GM18517 (cell line): ENCODE data around the gene SLC37A2.
A peak's percentile ranks its signal among the peaks of the same experiment; 100 is the strongest.

Source experiments
- ATAC-seq: cut with Tn5 transposase; IDR thresholded peaks from one replicate; pipeline ENCODE4 v1.9.1; 2021; ENCODE audit warnings: mild to moderate bottlenecking, moderate library complexity; ENCODE audit not compliant: unreplicated experiment

SLC37A2 gene

GRCh38 chr11:125102510-125102909 lies 39.4 kb downstream of the SLC37A2 start:
- no peak for ATAC-seq

- ATAC-seq: no peak
Observed at GRCh38 chr11:125105926-125106325, 42.8 kb downstream of the SLC37A2 start.

- ATAC-seq: no peak
Observed at GRCh38 chr11:125108469-125108868, 45.4 kb downstream of the SLC37A2 start.

DNA sequence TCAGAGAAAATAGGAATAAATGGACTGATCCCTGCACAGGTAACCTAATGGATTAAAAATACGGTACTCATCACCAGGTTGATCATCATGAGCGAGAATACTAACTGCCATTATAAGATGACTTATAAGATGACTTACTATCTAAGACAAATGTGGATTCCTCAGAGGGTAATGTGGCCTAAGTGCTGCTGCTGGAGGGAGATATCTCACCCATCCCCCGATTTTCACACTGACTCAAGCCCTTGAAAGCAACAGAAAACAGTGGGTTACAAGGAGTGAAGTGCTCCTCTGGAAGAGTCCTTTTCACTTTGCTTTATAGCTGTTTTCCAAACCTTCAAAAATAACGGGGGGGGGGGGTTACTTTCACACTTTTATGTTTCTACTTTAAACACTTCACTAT lies 47.4 kb downstream of the SLC37A2 start:
- no peak for ATAC-seq

DNA sequence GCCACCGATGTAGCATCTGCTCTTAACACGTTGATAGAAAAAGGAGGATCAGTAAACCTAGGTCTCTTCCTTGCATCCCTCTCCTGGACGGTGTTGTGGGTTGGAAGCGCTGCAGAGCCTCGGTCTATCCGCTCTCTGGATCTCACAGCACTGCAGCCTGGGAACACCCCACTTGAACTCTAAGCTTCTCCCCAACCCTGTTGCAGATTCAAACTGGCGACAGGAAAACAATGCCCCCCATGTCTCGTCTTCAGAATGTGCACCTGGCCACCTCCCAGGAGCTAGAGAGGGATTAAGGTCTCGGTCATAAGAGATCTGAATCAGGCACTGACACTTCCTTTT lies 47.9 kb downstream of the SLC37A2 start:
- ATAC-seq: no peak

DNA sequence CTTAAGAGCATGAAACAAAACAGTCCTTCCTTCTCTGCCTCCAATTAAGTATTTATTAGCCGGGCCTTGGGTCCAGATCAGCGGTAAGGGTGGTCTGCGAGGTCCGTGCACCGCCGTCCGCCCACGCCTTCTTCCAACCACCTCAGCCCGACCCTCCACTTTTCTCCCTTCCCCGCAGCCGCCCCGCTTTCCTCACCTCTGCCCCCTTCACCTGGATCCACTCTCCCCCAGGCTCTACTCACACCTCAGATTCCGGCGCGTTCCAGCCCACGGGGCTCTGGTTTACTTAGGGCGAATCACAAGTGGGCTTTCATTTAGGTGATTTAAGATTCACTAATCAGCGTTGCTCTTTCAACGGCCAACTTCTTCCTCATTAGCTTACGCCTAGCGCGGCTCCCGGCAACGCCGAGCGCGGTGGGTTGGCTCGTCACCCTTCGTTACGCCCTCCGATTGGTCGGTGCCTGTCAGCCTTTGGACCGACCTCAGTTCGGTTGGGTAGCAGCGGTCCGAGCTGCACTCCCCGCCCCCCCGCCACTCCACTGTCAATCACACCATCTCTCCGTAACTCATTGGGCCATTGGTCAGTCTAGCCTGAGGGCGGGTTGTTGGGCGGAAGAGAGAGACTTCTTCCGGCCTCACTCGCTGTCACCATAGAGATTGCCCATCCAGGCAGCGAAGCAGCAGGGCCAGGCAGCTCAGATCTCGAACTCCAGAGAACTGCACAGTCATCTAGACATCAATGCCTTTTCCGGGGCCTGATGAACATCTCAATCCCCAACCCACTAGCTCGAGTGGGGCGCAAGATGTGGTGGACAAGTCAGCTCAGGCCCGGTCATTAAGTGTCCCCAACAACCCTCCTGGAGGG lies 48.5 kb downstream of the SLC37A2 start, which contains the start of gene TMEM218:
Gene TMEM218, minus strand, starts transcription at position 284 of the 865 bp plus-strand sequence. CDS start 9,385 bp downstream, outside the sequence.
- ATAC-seq: peak; percentile 99

GRCh38 chr11:125112208-125112604 lies 49.1 kb downstream of the SLC37A2 start:
- no peak for ATAC-seq

- ATAC-seq: no peak
Observed at GRCh38 chr11:125114518-125114917, 51.4 kb downstream of the SLC37A2 start.

DNA sequence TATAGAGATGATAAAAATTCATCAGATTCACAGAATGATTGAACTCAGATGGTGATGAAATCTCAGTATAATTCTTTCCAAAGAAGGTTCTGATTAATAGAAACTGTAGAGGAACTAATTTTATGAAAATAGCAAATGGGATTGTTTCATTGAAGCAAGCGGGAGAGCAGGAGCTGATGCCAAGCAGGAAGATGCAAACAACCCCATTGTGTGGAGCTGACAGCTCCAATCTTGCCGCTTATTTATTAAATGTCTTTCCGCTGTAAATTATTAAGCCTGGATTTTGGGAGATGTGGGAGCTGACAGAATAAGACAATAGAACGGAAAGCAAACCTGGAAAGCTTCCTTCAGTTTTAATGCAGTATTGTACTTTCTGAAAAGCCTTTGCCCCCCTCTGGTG lies 54.3 kb downstream of the SLC37A2 start:
- no peak for ATAC-seq

DNA sequence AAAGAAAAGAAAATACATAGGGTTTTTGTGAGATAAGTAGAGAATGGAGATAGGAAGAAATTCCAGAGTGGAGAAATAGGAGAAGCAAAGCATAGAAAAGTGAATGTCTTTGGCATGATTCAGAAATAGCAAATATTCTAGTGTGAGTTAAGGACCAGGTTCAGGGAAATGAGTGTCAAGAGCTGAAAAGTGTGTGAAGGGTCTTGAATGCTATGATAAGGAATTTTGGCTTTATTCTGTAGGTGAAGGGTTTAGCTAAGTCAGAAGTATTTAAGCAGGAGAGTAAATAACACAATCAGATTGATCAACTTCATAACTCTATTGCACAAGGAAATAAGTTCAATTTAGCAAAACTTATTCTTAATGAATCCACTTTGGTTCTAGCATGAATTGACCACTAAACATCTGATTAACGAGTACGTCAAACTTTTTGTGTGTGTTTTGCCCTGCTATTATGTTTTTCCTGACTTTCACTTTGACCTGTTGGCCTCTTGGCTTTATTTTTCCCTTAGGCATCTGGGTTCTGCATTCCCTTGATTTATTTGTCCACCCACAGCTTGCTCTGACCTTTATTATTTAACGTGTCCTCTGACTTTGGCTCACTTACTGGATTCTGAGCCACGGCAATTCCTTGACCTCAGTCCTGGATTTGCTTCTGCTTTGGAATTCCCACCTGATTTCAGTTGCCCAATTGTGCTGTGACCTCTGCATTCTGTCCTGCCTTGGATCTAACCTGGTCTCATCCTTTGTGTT lies 60.3 kb downstream of the SLC37A2 start:
- no peak for ATAC-seq

DNA sequence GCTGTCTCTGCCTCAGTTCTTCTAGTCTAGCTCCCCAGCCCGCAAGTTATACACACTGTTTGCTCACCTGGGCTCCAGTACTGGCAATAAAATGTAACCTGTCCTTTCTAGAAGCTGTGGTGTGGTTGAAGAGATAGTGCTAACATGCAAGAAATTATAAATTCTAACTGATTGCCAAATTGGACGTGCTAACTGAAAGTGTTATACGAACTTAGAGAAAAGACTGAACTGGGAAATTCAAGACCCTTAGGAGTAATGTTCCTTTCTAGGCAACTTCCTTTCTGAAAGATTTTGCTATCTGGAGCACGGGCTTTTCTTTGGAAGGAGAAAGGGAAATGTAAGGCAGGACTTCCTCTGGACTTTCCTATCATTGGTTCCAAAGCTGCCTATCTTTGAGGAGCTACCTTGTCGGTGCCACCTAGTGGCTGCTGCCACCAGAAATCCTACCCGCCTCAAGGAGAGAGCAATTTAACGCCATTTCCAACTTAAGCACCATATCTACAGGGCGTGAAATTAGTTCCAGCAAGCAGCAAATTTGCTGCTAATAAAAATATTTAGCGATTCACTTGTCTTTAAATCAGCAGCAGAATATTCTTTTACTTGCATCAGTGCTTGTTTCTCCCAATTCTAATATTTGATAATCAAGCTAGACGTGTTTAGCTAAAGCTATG lies 61.0 kb downstream of the SLC37A2 start:
- peak; percentile 66 for ATAC-seq

DNA sequence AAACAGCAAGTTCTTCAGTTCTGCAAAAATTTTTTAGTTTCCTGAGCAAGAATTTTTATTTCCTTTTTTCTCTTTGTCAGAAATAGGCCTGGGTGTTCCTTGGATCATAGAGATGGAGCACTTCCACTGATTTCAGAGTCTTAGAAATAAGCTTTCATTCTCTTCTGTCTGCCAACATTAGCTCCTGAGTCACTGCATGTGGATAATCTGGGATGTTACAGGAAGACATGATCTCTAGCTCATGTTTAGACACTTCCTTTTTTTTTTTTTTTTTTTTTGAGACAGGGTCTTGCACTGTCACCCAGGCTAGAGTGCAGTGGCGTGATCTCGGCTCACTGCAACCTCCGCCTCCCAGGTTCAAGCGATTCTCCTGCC lies 61.5 kb downstream of the SLC37A2 start:
- ATAC-seq: no peak

DNA sequence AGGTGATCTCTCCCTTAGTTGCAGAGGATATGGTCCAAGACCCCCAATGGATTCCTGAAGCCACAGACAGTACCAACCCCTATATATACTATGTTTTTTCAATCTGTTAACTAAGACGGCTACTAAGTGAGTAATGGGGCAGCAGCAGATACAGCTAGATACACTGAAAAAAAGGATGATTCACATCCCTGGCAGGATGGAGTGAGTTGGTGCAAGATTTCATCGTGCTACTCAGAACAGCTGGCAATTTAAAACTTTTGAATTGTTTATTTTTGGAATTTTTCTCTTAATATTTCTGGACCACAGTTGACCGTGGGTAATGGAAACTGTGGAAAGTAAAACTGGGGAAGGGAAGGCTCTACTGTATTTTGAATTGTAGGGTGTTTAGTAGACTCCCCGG lies 65.3 kb downstream of the SLC37A2 start:
- no peak for ATAC-seq

DNA sequence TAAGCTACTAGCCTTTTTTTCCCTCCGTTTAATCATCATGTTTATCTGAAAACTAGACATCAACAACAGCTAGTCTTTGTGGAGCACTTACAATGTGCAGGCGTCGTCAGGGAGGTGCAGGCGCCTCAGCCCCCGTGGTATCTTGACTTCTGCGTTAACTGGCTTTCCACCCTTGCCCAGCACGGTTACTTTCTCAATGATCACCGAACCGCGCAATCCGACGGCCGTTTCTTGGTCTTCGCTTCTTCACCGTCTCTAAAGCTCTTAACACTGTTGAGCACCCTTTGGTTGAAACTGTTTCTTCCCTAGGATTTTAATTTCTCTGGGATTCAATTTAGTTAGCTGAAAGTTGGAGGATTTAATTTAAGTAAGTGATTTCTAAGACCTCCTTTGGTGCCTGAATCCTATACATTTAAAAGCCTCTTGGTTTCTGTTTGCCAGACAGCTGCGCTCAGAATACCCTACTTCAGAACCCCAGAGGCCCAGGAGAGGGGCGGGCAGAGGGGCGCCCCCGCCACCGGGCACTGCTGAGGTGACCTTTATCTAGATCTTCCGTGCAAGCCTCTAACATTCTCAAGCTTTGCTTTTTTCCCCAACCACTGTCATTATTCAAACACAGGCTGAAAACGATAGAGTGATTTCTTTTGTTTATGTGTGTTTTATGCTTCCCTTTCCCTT lies 66.3 kb downstream of the SLC37A2 start:
- no peak for ATAC-seq

DNA sequence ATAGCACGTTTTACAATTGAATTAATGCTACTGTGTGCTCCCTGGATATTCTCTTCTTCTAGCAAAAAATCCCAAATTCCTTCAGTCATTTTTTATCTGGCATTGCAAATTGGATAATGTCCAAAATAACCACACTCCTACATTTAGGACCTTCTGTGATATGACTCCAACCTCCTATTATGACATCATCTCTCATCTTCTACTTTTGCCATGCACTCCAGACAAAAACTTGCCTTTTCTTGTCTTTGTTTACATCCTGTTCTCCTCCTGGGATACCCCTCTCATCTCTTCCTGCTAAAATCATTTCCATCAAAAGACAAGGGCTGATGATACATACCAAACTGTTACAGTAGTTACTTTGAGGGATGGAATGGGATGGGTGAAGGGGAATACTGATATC lies 69.0 kb downstream of the SLC37A2 start:
- no peak for ATAC-seq

- ATAC-seq: no peak
Observed at GRCh38 chr11:125132596-125132995, 69.5 kb downstream of the SLC37A2 start.

DNA sequence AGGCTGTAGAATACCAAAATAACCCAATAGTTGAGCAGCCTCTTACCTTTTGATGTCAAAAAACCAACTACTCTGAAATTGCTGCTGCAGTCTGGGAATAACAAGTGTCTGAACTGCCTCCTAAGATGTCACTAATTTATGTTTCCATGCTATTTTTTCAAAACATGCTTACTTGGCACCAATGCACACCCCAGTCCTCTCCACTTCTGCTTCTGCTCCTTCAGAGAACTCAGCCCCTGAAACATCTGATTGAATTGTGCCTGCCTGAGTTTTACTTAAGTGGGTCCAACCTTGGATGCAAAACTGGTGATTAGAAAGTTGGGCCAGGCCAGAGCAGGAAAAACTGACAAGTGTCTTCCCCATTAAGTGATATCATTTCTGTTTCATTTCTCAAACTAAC lies 72.9 kb downstream of the SLC37A2 start:
- no peak for ATAC-seq

- no peak for ATAC-seq
Observed at GRCh38 chr11:125138966-125139365, 75.9 kb downstream of the SLC37A2 start.

GRCh38 chr11:125139778-125140177 lies 76.7 kb downstream of the SLC37A2 start:
- no peak for ATAC-seq
